Right lung (tissue), 5 donors: ENCODE measurements around the gene NTPCR. TPM values are rescaled to one million over a fixed set of nuclear protein-coding genes. Genes with fewer than 3 reads are reported as not detected.
"Not testable (repeated sequence)": the region's sequence is repeated elsewhere in the genome, so short reads cannot be mapped to it uniquely, and the experiment has no call there.

Experiments
- DNase-seq, 2 donors: peaks; one replicate each; pipeline ENCODE4 v3.0.0-alpha.2; 2013
- polyA plus RNA-seq, 5 donors: library from polyadenylated mRNA; unstranded; fragments of 120-200 nt; gene quantifications; one replicate each; pipeline versions ENCODE4 v1.2.1 to v1.2.3, GENCODE V29; 2013; ENCODE audit warnings: inconsistent platforms in 1 of 5, low replicate concordance in 1 of 5; ENCODE audit not compliant: insufficient read length in 5 of 5, insufficient read depth in 1 of 5

The NTPCR gene
- polyA plus RNA-seq, 5 donors: 46.2 to 66.7 (median 63.7) TPM

GRCh38 chr1:232983817-232984567, 33.6 kb downstream of the NTPCR start:
- DNase-seq: no peak

GRCh38 chr1:232984577-232985425, 34.4 kb downstream of the NTPCR start:
- no peak for DNase-seq

- DNase-seq: no peak
Observed at GRCh38 chr1:232985882-232986526, 35.6 kb downstream of the NTPCR start.

- DNase-seq: no peak
Observed at GRCh38 chr1:232986527-232986922, 36.1 kb downstream of the NTPCR start.

- DNase-seq: no peak
Observed at GRCh38 chr1:232987046-232987773, 36.8 kb downstream of the NTPCR start.

GRCh38 chr1:232987774-232988140, 37.3 kb downstream of the NTPCR start:
- DNase-seq: no peak

- DNase-seq: no peak
Observed at GRCh38 chr1:232988572-232989040, 38.2 kb downstream of the NTPCR start.

- no peak for DNase-seq
Observed at GRCh38 chr1:232990176-232991128, 40.0 kb downstream of the NTPCR start.

GRCh38 chr1:232991238-232991637, 40.8 kb downstream of the NTPCR start:
- no peak for DNase-seq

- DNase-seq: no peak
Observed at GRCh38 chr1:232992227-232992626, 41.8 kb downstream of the NTPCR start.

GRCh38 chr1:232993555-232993954, 43.1 kb downstream of the NTPCR start:
- no peak for DNase-seq

GRCh38 chr1:232995189-232995588, 44.8 kb downstream of the NTPCR start:
- DNase-seq: no peak

- DNase-seq: no peak
Observed at GRCh38 chr1:232996143-232996542, 45.7 kb downstream of the NTPCR start.

GRCh38 chr1:232998138-232998537, 47.7 kb downstream of the NTPCR start:
- DNase-seq: no peak

GRCh38 chr1:232998646-232999045, 48.2 kb downstream of the NTPCR start:
- no peak for DNase-seq

GRCh38 chr1:232999956-233000625, 49.7 kb downstream of the NTPCR start:
- no peak for DNase-seq

GRCh38 chr1:233003638-233004037, 53.2 kb downstream of the NTPCR start:
- not testable (repeated sequence) for DNase-seq

- DNase-seq: no peak
Observed at GRCh38 chr1:233004451-233004850, 54.0 kb downstream of the NTPCR start.

GRCh38 chr1:233005156-233005555, 54.7 kb downstream of the NTPCR start:
- DNase-seq: no peak

- no peak for DNase-seq
Observed at GRCh38 chr1:233005703-233006102, 55.3 kb downstream of the NTPCR start.
